AG09319 (cell line): Measurements from ENCODE around the gene FBXW9.

Source experiments
- DNase-seq: peaks from one replicate; pipeline ENCODE4 v3.0.0-alpha.2; 2010; ENCODE audit warnings: low read depth; ENCODE audit errors: extremely low read depth
- TF ChIP-seq, protein P1 (sequence below): IDR thresholded peaks from 2 replicates; pipeline ENCODE4 v1.5.1; 2011; ENCODE audit warnings: low read depth, mild to moderate bottlenecking, inconsistent platforms, low read length, moderate library complexity

FBXW9 gene

DNA sequence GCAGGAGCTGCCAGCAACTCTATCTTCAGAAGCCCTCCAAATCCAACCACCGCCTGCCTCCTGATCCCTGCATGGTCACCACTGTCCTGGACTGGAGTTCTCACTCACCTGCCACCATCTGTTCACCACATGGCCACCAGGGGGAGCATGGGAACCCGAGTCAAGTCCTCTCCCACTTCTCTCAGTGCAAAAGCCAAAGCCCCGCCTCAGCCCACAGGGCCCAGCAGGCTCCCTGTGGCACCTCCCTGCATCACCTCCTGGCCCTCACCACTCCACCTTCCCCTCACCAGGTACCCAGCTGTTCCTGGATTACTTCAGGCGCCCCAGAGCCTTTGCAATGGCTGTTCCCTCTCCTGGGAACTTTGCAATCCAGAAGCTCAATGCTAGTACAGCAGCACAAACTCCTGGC lies 20.0 kb downstream of the FBXW9 start:
- DNase-seq, result no peak
- TF ChIP-seq, protein P1, sequence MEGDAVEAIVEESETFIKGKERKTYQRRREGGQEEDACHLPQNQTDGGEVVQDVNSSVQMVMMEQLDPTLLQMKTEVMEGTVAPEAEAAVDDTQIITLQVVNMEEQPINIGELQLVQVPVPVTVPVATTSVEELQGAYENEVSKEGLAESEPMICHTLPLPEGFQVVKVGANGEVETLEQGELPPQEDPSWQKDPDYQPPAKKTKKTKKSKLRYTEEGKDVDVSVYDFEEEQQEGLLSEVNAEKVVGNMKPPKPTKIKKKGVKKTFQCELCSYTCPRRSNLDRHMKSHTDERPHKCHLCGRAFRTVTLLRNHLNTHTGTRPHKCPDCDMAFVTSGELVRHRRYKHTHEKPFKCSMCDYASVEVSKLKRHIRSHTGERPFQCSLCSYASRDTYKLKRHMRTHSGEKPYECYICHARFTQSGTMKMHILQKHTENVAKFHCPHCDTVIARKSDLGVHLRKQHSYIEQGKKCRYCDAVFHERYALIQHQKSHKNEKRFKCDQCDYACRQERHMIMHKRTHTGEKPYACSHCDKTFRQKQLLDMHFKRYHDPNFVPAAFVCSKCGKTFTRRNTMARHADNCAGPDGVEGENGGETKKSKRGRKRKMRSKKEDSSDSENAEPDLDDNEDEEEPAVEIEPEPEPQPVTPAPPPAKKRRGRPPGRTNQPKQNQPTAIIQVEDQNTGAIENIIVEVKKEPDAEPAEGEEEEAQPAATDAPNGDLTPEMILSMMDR, result peak; percentile 87

GRCh38 chr19:12675940-12676339 lies 20.5 kb downstream of the FBXW9 start:
- DNase-seq, result no peak
- TF ChIP-seq, protein P1, result no peak

GRCh38 chr19:12675399-12675798 lies 21.0 kb downstream of the FBXW9 start:
- no peak for DNase-seq
- TF ChIP-seq, protein P1, result no peak

DNA sequence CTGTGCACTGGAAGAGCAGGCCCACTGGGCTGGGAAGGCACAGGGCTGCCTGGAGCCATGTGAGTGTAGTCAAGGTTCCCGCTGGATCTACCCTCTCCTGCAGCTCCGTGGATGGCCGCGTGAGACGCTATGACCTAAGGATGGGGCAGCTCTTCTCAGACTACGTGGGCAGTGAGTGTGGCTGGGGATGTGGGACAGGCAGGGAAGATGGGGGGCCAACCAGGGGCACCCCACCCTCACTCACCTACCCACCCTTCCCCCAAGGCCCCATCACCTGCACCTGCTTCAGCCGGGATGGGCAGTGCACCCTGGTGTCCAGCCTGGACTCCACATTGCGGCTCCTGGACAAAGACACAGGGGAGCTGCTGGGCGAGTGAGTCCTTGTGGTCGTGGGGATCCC lies 23.7 kb downstream of the FBXW9 start:
- TF ChIP-seq, protein P1, result no peak
- no peak for DNase-seq

GRCh38 chr19:12670159-12670928 lies 26.1 kb downstream of the FBXW9 start:
- DNase-seq, result no peak
- TF ChIP-seq, protein P1, result no peak

DNA sequence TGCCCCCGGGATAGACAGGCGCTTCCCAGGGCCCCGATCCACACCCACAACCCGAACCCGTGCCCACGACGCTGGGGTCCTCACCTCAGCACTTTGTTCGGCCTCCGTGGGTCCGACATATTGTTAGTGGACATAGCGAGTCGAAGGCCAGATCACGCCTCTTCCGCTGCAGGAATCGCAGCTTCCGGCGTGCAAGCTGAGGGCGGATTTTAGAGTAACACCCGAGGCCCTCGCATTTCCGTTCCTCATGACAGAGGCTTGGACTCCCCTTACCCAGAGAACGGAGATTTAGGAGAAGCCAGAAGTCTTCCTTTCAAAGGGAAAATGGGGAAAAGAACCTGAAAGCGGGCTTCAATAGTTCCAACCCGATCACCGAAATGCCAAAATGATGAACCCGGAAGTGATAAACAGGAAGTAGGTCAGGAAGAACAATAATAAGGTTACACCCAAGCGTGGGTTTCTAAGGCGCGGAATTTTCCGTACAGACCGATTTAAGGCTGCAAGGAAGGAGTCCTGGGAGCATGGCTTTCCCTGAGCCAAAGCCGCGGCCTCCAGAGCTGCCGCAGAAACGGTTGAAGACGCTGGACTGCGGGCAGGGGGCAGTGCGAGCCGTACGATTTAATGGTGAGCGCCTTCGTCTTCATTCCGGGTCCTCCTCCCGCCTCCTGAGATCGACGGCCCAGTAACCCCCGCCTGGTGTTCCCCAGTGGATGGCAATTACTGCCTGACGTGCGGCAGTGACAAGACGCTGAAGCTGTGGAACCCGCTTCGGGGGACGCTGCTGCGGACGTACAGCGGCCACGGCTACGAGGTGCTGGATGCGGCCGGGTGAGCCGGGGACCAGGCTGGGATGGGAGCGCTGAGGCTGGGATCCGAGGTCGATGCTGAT lies 26.9 kb downstream of the FBXW9 start:
- TF ChIP-seq, protein P1, result no peak
- peak; percentile 65 for DNase-seq

DNA sequence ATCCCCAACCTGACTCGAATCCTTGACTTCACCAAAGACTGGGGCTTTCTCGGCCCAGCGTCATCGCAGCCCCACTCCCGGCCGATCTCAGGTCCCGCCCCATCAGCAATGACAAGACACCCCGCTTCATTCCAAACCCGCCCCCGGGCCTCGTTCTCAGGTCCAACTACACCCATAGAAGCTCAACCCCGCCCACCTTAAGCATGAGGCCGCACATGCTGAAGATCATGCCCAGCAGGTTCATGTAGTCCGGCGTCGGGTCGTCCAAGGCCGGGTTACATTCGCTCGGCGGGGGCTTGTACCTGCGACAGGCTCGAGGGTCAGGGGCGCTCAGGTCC lies 27.5 kb downstream of the FBXW9 start:
- peak; percentile 15 for DNase-seq
- TF ChIP-seq, protein P1, result no peak
